ENCODE measurements around the gene RPTOR. TPM values are rescaled to one million over a fixed set of nuclear protein-coding genes. Genes with fewer than 3 reads are reported as not detected.

Gene RPTOR
- polyA plus RNA-seq, 1 of the 3 experiments (the other 2 are of a cell fraction): 14.9 TPM

- TF ChIP-seq CHD2 (IDR thresholded peaks at IDR 0.05; ENCODE audit: low read length, partially characterized antibody) (no peak), FOSL2 (IDR thresholded peaks at IDR 0.05; ENCODE audit: borderline replicate concordance, low read depth) (no peak), IRF3 (IDR thresholded peaks at IDR 0.05; ENCODE audit: low read depth, low read length) (no peak), POLR2AphosphoS5 (IDR thresholded peaks at IDR 0.05; ENCODE audit: low read depth, low read length) (no peak), GABPA (IDR thresholded peaks at IDR 0.05; ENCODE audit: low read depth) (no peak)
Observed at GRCh38 chr17:80942423-80943345, 398.0 kb downstream of the RPTOR start (continued).

- no peak overlapping the region for H3K4me2 ChIP-seq
- no peak for DNase-seq
- H2AFZ ChIP-seq (ENCODE audit: low read depth): no peak overlapping the region
- WGBS (ENCODE audit: low lambda C conversion rate): 94% methylated on average over 17 of the region's 17 CpGs
- H3K27me3 ChIP-seq (ENCODE audit: insufficient read depth): no peaks in the 10 kb centered on the region
- H3F3A ChIP-seq (replicated peaks; ENCODE audit: insufficient read depth): no peaks in the 10 kb centered on the region
- H4K20me1 ChIP-seq (ENCODE audit: insufficient read depth): no peaks in the 10 kb centered on the region
- no peaks in the 10 kb centered on the region; a peak in 1 of 4 replicates for H3K4me1 ChIP-seq (ENCODE audit: control insufficient read depth in 1 of 2, insufficient read depth in 2 of 2, low read depth in 1 of 2, low read length in 1 of 2)
- no peaks in the 10 kb centered on the region for H3K9me2 ChIP-seq
- no peaks in the 10 kb centered on the region for H3K79me2 ChIP-seq (ENCODE audit: insufficient read depth)
- no peak overlapping the region for H3K4me3 ChIP-seq (ENCODE audit: low read depth in 2 of 2, low read length in 1 of 2)
- no peak overlapping the region for H3K9ac ChIP-seq
- TF ChIP-seq RXRA (IDR thresholded peaks at IDR 0.05; ENCODE audit: borderline replicate concordance, low read depth) (no peak), CHD2 (IDR thresholded peaks at IDR 0.05; ENCODE audit: low read length, partially characterized antibody) (no peak), TCF12 (IDR thresholded peaks at IDR 0.05) (no peak), NFIC (IDR thresholded peaks at IDR 0.05; ENCODE audit: borderline replicate concordance) (no peak), REST (IDR thresholded peaks at IDR 0.05; ENCODE audit: low read depth, low read length) (no peak), SIN3A (IDR thresholded peaks at IDR 0.05; ENCODE audit: borderline replicate concordance, low read depth, low read length) (no peak)
- no peak overlapping the region for H3K27ac ChIP-seq (ENCODE audit: low read depth in 2 of 2, low read length in 1 of 2)
- POLR2A ChIA-PET: interaction anchor here (0.6 kb wide), 1 partner anchor 13 kb away, joined by 6 read pairs; no protein-coding TSS in a partner anchor
- peaks cover 0 to 35% of the 10 kb centered on the region in 2 experiments for H3K36me3 ChIP-seq (replicated peaks in 1 of 2; ENCODE audit: control insufficient read depth in 1 of 2, insufficient read depth in 2 of 2, low read length in 1 of 2)
- CTCF ChIA-PET: interaction anchor here (0.8 to 2.3 kb wide), 2 partner anchors 15 to 516 kb away, joined by 3 to 9 read pairs; no protein-coding TSS in a partner anchor
- H3K9me3 ChIP-seq: no peaks in the 10 kb centered on the region
Observed at GRCh38 chr17:80943346-80944145, 398.9 kb downstream of the RPTOR start.
